Measurements from ENCODE around the gene EBNA1BP2.

Gene EBNA1BP2

GRCh38 chr1:43123031-43123430 lies 49.1 kb downstream of the EBNA1BP2 start:
- no peak for DNase-seq (ENCODE audit: low read depth)
- no peak overlapping the region for H3K4me3 ChIP-seq (ENCODE audit: low read length)
- no peak for TF ChIP-seq CTCF (IDR thresholded peaks at IDR 0.05; ENCODE audit: insufficient read depth, low read depth, low read length, missing control alignments)

- no peak for TF ChIP-seq CTCF (IDR thresholded peaks at IDR 0.05; ENCODE audit: insufficient read depth, low read depth, low read length, missing control alignments)
- H3K4me3 ChIP-seq (ENCODE audit: low read length), result peak overlapping the region; percentile 40
These were observed 50.7 kb downstream of the EBNA1BP2 start for GRCh38 chr1:43121256-43121900.

DNA sequence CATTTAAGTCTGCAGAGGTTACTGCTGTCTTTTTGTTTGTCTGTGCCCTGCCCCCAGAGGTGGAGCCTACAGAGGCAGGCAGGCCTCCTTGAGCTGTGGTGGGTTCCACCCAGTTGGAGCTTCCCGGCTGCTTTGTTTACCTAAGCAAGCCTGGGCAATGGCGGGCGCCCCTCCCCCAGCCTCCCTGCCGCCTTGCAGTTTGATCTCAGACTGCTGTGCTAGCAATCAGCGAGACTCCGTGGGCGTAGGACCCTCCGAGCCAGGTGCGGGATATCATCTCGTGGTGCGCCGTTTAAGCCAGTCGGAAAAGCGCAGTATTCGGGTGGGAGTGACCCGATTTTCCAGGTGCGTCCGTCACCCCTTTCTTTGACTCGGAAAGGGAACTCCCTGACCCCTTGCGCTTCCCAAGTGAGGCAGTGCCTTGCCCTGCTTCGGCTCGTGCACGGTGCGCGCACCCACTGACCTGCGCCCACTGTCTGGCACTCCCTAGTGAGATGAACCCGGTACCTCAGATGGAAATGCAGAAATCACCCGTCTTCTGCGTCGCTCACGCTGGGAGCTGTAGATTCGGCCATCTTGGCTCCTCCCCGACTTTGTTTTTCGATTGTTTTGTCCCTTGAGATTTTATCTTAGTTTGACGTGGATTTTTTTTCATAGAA lies 52.0 kb downstream of the EBNA1BP2 start:
- H3K4me3 ChIP-seq (ENCODE audit: low read length), result peak overlapping the region; percentile 40
- DNase-seq (ENCODE audit: low read depth), result peak; percentile 28

More at GRCh38 chr1:43121256-43121900, 50.7 kb downstream of the EBNA1BP2 start:
- peak; percentile 20 for DNase-seq (ENCODE audit: low read depth)
